Common myeloid progenitor, CD34-positive (primary cell): Measurements from ENCODE around the gene CHST3. TPM values are rescaled to one million over a fixed set of nuclear protein-coding genes. Genes with fewer than 3 reads are reported as not detected.
"Not testable (repeated sequence)": the region's sequence is repeated elsewhere in the genome, so short reads cannot be mapped to it uniquely, and the experiment has no call there.

Experiments
- CTCF ChIA-PET: fragments of 350-600 bp; sonication (Branson Sonifier 250); formaldehyde crosslinking; loops from one replicate; lab custom pipeline; 2021; ENCODE audit warnings: antibody characterized with exemption; lab: Charles Lee
- POLR2A ChIA-PET: fragments of 350-600 bp; sonication (Branson Sonifier 250); formaldehyde crosslinking; loops from one replicate; lab custom pipeline; 2021; ENCODE audit warnings: antibody characterized with exemption; lab: Charles Lee
- DNase-seq, 3 donors: peaks; one replicate each; pipeline versions ENCODE4 v3.0.0 to v3.0.0-alpha.2; 2013
- H3K27ac ChIP-seq, 2 experiments: 1 replicate in 1 of 2; 2 replicates in 1 of 2; pipeline ENCODE4 v1.7.0; 2013; ENCODE audit warnings: inconsistent platforms in 2 of 2, low read length in 2 of 2, mild to moderate bottlenecking in 2 of 2, low read depth in 1 of 2, moderate library complexity in 1 of 2; ENCODE audit not compliant: severe bottlenecking in 2 of 2, insufficient read depth in 1 of 2, poor library complexity in 1 of 2
- H3K27me3 ChIP-seq, 5 experiments: replicated peaks in 2 of 5; 1 replicate in 3 of 5; 2 replicates in 2 of 5; pipeline versions ENCODE4 v1.6.1 to v1.7.0; 2013; ENCODE audit warnings: low read length in 4 of 5, mild to moderate bottlenecking in 2 of 5, moderate library complexity in 2 of 5, inconsistent platforms in 1 of 5; ENCODE audit not compliant: insufficient read depth in 5 of 5, control insufficient read depth in 4 of 5
- H3K36me3 ChIP-seq, 4 experiments: 1 replicate in 2 of 4; 2 replicates in 2 of 4; pipeline versions ENCODE4 v1.6.1 to v1.7.0; 2013; ENCODE audit warnings: low read length in 3 of 4, control low read depth in 1 of 4, mild to moderate bottlenecking in 1 of 4; ENCODE audit not compliant: control insufficient read depth in 4 of 4, insufficient read depth in 4 of 4
- H3K4me1 ChIP-seq, 4 experiments: 1 replicate in 3 of 4; 2 replicates in 1 of 4; pipeline versions ENCODE4 v1.6.1 to v1.7.1; 2013; ENCODE audit warnings: low read length in 3 of 4, mild to moderate bottlenecking in 3 of 4, control low read depth in 1 of 4, inconsistent platforms in 1 of 4, moderate library complexity in 1 of 4; ENCODE audit not compliant: control insufficient read depth in 4 of 4, insufficient read depth in 4 of 4; ENCODE audit errors: control extremely low read depth in 1 of 4
- H3K4me3 ChIP-seq, 7 experiments: 1 replicate in 4 of 7; 2 replicates in 3 of 7; pipeline versions ENCODE4 v1.5.1 to v1.7.0; 2013; ENCODE audit warnings: mild to moderate bottlenecking in 7 of 7, low read length in 6 of 7, moderate library complexity in 6 of 7, inconsistent platforms in 2 of 7, low read depth in 2 of 7, control low read depth in 1 of 7; ENCODE audit not compliant: insufficient read depth in 4 of 7, control insufficient read depth in 1 of 7; ENCODE audit errors: extremely low read depth in 1 of 7
- H3K9me3 ChIP-seq, 5 experiments: 1 replicate in 4 of 5; 2 replicates in 1 of 5; pipeline versions ENCODE4 v1.6.1 to v1.7.1; 2013; ENCODE audit warnings: low read length in 4 of 5, mild to moderate bottlenecking in 2 of 5, inconsistent platforms in 1 of 5, low read depth in 1 of 5, moderate library complexity in 1 of 5; ENCODE audit not compliant: control insufficient read depth in 4 of 5, insufficient read depth in 2 of 5; ENCODE audit errors: control extremely low read depth in 1 of 5
- WGBS: methylation state at CpG from one replicate; pipeline ENCODE4 v1.1.5; 2013; ENCODE audit not compliant: insufficient coverage; 5-methylcytosine and 5-hydroxymethylcytosine counted together
- polyA plus RNA-seq: library from polyadenylated mRNA; unstranded; fragments of 120-200 nt; gene quantifications from one replicate; pipeline ENCODE4 v1.2.1, GENCODE V29; 2013

CHST3 gene
- 0.05 TPM for polyA plus RNA-seq

DNA sequence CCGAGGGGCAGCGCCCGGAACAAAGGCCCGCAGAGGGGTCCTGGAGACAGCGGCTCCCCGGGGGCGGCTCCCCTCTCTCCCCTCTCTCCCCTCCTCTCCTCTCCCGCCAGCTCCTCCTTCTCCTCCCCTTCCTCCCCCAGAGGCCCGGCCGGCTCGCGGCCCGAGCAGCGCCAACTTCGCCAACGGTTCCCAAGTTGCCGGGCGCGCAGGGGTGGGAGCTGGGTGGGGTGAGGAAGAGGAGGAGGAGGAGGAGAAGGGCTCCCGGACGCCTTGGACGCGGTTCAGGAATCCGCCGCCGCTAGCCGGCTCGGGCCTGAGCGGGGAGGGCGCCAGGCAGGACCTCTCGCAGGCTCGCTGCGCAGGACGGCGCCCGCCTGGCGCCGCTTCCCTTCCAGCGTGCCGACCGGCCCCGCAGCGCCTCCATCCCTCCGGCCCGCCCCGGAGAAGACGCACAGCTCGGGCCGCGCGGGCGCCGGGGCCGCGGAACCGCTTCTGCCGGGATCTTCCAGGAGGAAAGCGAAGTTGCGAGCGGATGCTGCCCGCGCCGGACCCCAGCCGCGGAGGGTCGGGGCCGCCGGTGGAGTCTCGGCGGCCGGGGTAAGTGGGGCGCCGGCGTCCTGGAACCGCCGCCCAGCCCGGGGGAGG is at the start of gene CHST3:
TSS of gene CHST3 (plus strand) at position 298 of the 645 bp plus-strand sequence. CDS start 41,448 bp downstream, outside the sequence.
- WGBS, result under 1% methylated on average over 58 of the region's 77 CpGs
- Histone ChIP-seq H3K36me3 (no peaks in the 10 kb centered on the region), H3K4me3 (peak within 1 kb of the TSS in 6 of 7 experiments; percentile 9 to 75 (median 51)), H3K27ac (no peak within 1 kb of the TSS), H3K4me1 (peaks cover 0 to 18% (median 13%) of the 10 kb centered on the region in 4 experiments), H3K9me3 (peaks cover 0 to 15% (median 5%) of the 10 kb centered on the region in 5 experiments), H3K27me3 (peaks cover 0 to 62% (median 32%) of the 10 kb centered on the region in 5 experiments)
- POLR2A ChIA-PET, result no interaction called here
- CTCF ChIA-PET, result interaction anchor here (0.8 kb wide), 1 partner anchor 12 kb away, joined by 3 read pairs; no protein-coding TSS in a partner anchor
- peak; percentile 11 to 57 (median 30) for DNase-seq

GRCh38 chr10:71916827-71917226 is 47.4 kb upstream of the CHST3 start:
- Histone ChIP-seq H3K9me3 (peaks cover 1 to 14% (median 8%) of the 10 kb centered on the region in 5 experiments), H3K27ac (no peak overlapping the region), H3K36me3 (no peaks in the 10 kb centered on the region), H3K27me3 (no peaks in the 10 kb centered on the region), H3K4me3 (no peak overlapping the region), H3K4me1 (no peaks in the 10 kb centered on the region)
- ChIA-PET POLR2A (no interaction called here), CTCF (interaction anchor here (0.7 to 1.2 kb wide), 6 partner anchors 10 to 100 kb away, joined by 3 to 4 read pairs (median 3); no protein-coding TSS in a partner anchor)
- peak in 2 of 3 donors; percentile 18 to 43 for DNase-seq

DNA sequence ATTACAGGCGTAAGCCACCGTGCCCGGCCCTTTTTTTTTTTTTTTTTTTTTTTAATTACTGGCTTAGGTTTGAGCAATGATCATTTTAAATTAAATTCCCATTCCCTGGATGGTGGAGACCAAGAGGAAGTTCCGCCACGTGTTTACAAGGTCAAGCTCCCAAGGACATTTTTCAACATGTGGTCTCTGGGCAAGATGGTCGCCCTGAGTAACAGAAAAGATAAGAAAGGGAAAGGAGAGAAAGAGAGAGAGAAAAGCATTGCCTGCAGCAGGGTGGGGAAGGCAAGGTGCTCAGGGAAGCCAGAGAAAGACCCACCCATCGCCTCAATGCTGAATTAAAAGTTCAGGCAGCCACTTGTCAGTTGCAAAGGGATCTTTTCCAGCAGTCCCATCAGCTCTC is 45.2 kb upstream of the CHST3 start:
- H3K4me3 ChIP-seq, result no peak overlapping the region
- H3K36me3 ChIP-seq, result no peaks in the 10 kb centered on the region
- CTCF ChIA-PET, result no interaction called here
- H3K4me1 ChIP-seq, result no peaks in the 10 kb centered on the region
- DNase-seq, result no peak
- H3K9me3 ChIP-seq, result peaks cover 0 to 5% (median 4%) of the 10 kb centered on the region in 5 experiments
- H3K27ac ChIP-seq, result no peak overlapping the region
- peaks cover 0 to 4% (median 0%) of the 10 kb centered on the region in 5 experiments for H3K27me3 ChIP-seq
- POLR2A ChIA-PET, result no interaction called here
- 100% methylated on average over 2 of the region's 7 CpGs for WGBS

GRCh38 chr10:71919956-71920539 is 44.1 kb upstream of the CHST3 start:
- WGBS, result 96% methylated on average over 4 of the region's 7 CpGs
- H3K27ac ChIP-seq, H3K27me3 ChIP-seq, POLR2A ChIA-PET, H3K4me3 ChIP-seq, DNase-seq, H3K9me3 ChIP-seq, H3K4me1 ChIP-seq, H3K36me3 ChIP-seq: not testable (repeated sequence)
- CTCF ChIA-PET, result interaction anchor here (1.5 kb wide), 1 partner anchor 23 kb away, joined by 4 read pairs; no protein-coding TSS in a partner anchor

DNA sequence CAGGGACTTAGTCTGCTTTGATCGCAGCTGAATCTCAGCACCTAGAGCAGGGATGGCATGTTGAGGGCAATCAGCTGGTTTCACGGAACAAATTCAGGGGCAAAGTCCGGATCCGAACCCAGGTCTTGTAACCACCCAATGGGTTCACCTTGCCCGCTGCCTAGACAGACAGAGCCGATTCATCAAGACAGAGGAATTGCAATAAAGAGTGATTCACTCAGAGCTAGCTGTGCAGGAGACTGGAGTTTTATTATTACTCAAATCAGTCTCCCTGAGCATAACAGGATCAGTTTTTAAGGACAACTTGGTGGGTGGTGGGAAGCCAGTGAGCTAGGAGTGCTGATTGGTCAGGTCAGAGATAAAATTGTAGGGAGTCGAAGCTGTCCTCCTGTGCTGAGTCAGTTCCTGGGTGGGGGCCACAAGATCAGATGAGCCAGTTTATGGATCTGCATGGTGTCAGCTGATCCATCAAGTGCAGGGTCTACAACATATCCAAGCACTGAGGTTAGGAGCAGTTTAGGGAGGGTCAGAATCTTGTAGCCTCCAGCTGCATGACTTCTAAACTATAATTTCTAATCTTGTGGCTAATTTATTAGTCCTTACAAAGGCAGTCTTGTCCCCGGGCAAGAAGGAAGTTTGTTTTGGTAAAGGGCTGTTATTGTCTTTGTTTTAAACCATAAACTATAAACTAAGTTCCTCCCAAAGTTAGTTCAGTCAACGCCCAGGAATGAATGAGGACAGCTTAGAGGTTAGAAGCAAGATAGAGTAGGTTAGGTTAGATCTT is 43.5 kb upstream of the CHST3 start:
- no peak overlapping the region for H3K27ac ChIP-seq
- WGBS, result 92% methylated on average over 7 of the region's 9 CpGs

GRCh38 chr10:71921324-71922027 is 42.7 kb upstream of the CHST3 start:
- H3K36me3 ChIP-seq, result no peaks in the 10 kb centered on the region
- H3K27me3 ChIP-seq, result peaks cover 0 to 4% (median 0%) of the 10 kb centered on the region in 5 experiments
- 85% methylated on average over 3 of the region's 4 CpGs for WGBS
- ChIA-PET CTCF (no interaction called here), POLR2A (no interaction called here)
- no peak overlapping the region for H3K27ac ChIP-seq
- H3K4me1 ChIP-seq, result no peaks in the 10 kb centered on the region
- peaks cover 0 to 4% (median 2%) of the 10 kb centered on the region in 5 experiments for H3K9me3 ChIP-seq
- no peak overlapping the region for H3K4me3 ChIP-seq
- DNase-seq, result peak in 2 of 3 donors; percentile 38 to 44

More for the DNA sequence above, 43.5 kb upstream of the CHST3 start:
- no peak for DNase-seq
- peaks cover 0 to 5% (median 2%) of the 10 kb centered on the region in 5 experiments for H3K9me3 ChIP-seq
- peaks cover 0 to 4% (median 0%) of the 10 kb centered on the region in 5 experiments for H3K27me3 ChIP-seq
- no peaks in the 10 kb centered on the region for H3K4me1 ChIP-seq
- no peak overlapping the region for H3K4me3 ChIP-seq
- CTCF ChIA-PET, result interaction anchor here (1.5 kb wide), 1 partner anchor 24 kb away, joined by 4 read pairs; no protein-coding TSS in a partner anchor
- H3K36me3 ChIP-seq, result no peaks in the 10 kb centered on the region
- POLR2A ChIA-PET, result no interaction called here
